Right lobe of liver (tissue), 4 donors: ENCODE measurements around the gene NFASC.

Experiments
- POLR2A ChIP-seq: fragments of 450-650 bp; IDR thresholded peaks from one replicate; pipeline ENCODE4 v1.6.1; 2017; ENCODE audit warnings: antibody characterized with exemption, mild to moderate bottlenecking
- TF ChIP-seq, protein P1 (sequence below), 4 donors: fragments of 200-600 bp in 3 of 4; fragments of 450-650 bp in 1 of 4; IDR thresholded peaks; one replicate each; pipeline versions ENCODE4 v1.5.1 to v1.8.0; 2016 to 2022; ENCODE audit warnings: antibody characterized with exemption in 4 of 4, mild to moderate bottlenecking in 2 of 4
- donor health status: DM: no; HTN: no; CAD: no.
- donor health status: DM: no; HTN: no; CAD: no.
- donor health status: DM: no; HTN: yes; CAD: no.

DNA sequence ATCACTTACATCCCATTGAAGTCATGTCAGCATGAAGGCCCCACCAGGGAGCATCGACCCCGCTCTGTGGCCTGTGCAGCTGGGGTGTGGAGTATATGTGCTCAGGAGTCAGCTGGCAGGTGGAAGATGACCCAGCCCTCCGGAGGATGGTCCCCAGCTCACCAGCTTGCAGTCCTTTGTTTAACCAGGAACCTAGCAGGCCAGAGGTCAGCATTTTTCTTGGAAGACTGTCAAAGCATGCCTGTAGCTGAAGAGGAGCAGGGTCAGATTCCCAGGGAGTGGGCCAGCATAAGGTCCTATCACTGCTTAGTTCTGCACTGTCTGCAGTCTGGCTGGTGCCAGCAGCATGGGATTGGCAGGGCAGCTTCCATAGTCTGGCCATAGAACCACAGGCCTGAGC, 12.7 kb downstream of the NFASC start:
- TF ChIP-seq, protein P1, sequence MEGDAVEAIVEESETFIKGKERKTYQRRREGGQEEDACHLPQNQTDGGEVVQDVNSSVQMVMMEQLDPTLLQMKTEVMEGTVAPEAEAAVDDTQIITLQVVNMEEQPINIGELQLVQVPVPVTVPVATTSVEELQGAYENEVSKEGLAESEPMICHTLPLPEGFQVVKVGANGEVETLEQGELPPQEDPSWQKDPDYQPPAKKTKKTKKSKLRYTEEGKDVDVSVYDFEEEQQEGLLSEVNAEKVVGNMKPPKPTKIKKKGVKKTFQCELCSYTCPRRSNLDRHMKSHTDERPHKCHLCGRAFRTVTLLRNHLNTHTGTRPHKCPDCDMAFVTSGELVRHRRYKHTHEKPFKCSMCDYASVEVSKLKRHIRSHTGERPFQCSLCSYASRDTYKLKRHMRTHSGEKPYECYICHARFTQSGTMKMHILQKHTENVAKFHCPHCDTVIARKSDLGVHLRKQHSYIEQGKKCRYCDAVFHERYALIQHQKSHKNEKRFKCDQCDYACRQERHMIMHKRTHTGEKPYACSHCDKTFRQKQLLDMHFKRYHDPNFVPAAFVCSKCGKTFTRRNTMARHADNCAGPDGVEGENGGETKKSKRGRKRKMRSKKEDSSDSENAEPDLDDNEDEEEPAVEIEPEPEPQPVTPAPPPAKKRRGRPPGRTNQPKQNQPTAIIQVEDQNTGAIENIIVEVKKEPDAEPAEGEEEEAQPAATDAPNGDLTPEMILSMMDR (IDR thresholded peaks at IDR 0.05) = no peak
- TF ChIP-seq POLR2A = no peak
